Lung (tissue), 12 donors: Measurements from ENCODE around the gene CCDC27. TPM values are rescaled to one million over a fixed set of nuclear protein-coding genes. Genes with fewer than 3 reads are reported as not detected.

Experiments used
- ATAC-seq: fragments of 200-7000 bp; cut with Tn5 transposase; one replicate; pipeline ENCODE4 v1.9.1; 2020; ENCODE audit warnings: moderate number of reproducible peaks; ENCODE audit not compliant: insufficient read depth, low FRiP score
- DNase-seq, 3 donors: peaks; one replicate each; pipeline ENCODE4 v3.0.0-alpha.2; 2013 to 2017
- H3K27ac ChIP-seq, 2 donors: one replicate each; pipeline ENCODE4 v1.5.1; 2013; ENCODE audit warnings: mild to moderate bottlenecking in 2 of 2, moderate library complexity in 2 of 2, control low read depth in 1 of 2, inconsistent platforms in 1 of 2, low read depth in 1 of 2, low read length in 1 of 2
- H3K27me3 ChIP-seq, 3 donors: one replicate each; pipeline ENCODE4 v1.5.1; 2013; ENCODE audit warnings: low read length in 2 of 3; ENCODE audit not compliant: control insufficient read depth in 3 of 3, insufficient read depth in 3 of 3
- H3K36me3 ChIP-seq, 4 donors: one replicate each; pipeline ENCODE4 v1.5.1; 2013; ENCODE audit warnings: low read length in 4 of 4, mild to moderate bottlenecking in 1 of 4, moderate library complexity in 1 of 4; ENCODE audit not compliant: control insufficient read depth in 4 of 4, insufficient read depth in 4 of 4
- H3K4me1 ChIP-seq, 5 donors: one replicate each; pipeline ENCODE4 v1.5.1; 2013; ENCODE audit warnings: low read length in 5 of 5, mild to moderate bottlenecking in 2 of 5, moderate library complexity in 1 of 5; ENCODE audit not compliant: control insufficient read depth in 5 of 5, insufficient read depth in 5 of 5
- H3K4me3 ChIP-seq: one replicate; pipeline ENCODE4 v1.5.1; 2013; ENCODE audit warnings: mild to moderate bottlenecking, control low read depth, moderate library complexity
- H3K9ac ChIP-seq, 2 donors: one replicate each; pipeline ENCODE4 v1.5.1; 2013; ENCODE audit warnings: low read length in 2 of 2, control low read depth in 1 of 2; ENCODE audit not compliant: insufficient read depth in 1 of 2
- H3K9me3 ChIP-seq, 4 donors: one replicate each; pipeline ENCODE4 v1.5.1; 2013; ENCODE audit warnings: low read length in 3 of 4, mild to moderate bottlenecking in 1 of 4, moderate library complexity in 1 of 4; ENCODE audit not compliant: control insufficient read depth in 4 of 4, insufficient read depth in 3 of 4
- WGBS, 2 donors: extraction: QIAGEN DNeasy Blood & Tissue Kit; methylation state at CpG; one replicate each; pipeline ENCODE4 v1.1.7; 2013; 5-methylcytosine and 5-hydroxymethylcytosine counted together
- polyA plus RNA-seq, 2 donors: library from polyadenylated mRNA; stranded (reverse); fragments of 200-250 nt; gene quantifications; one replicate each; pipeline ENCODE4 v1.2.1, GENCODE V29; 2013
- total RNA-seq, 2 donors: library from RNA; depleted of rRNA in 1 of 2; stranded (reverse); fragments of >200 nt in 1 of 2; gene quantifications; one replicate each; pipeline ENCODE4 v1.2.1, GENCODE V29; 2014 to 2021
- TF ChIP-seq, protein P1 (sequence below): IDR thresholded peaks from 2 replicates; pipeline ENCODE4 v1.5.1; 2012; ENCODE audit warnings: mild to moderate bottlenecking; ENCODE audit errors: control extremely low read depth, extremely low read depth
- donor health status: control.
- donor health status: control.
- donor health status: Bipolar disorder and iron deficiency.
- donor health status: healthy.
- donor health status: DM: yes; HTN: yes; CAD: no.

Gene CCDC27
- total and polyA plus RNA-seq, 4 donors = not detected

- Histone ChIP-seq H3K4me1 (peaks cover 0 to 22% (median 3%) of the 10 kb centered on the region in 5 donors), H3K9ac (no peak overlapping the region), H3K9me3 (no peaks in the 10 kb centered on the region), H3K27me3 (peaks cover 0 to 11% (median under 1%) of the 10 kb centered on the region in 3 donors), H3K4me3 (no peak overlapping the region), H3K27ac (no peak overlapping the region), H3K36me3 (no peaks in the 10 kb centered on the region)
- 86 to 94% methylated on average over 7 of the region's 7 CpGs for WGBS, 2 donors
- TF ChIP-seq, protein P1, sequence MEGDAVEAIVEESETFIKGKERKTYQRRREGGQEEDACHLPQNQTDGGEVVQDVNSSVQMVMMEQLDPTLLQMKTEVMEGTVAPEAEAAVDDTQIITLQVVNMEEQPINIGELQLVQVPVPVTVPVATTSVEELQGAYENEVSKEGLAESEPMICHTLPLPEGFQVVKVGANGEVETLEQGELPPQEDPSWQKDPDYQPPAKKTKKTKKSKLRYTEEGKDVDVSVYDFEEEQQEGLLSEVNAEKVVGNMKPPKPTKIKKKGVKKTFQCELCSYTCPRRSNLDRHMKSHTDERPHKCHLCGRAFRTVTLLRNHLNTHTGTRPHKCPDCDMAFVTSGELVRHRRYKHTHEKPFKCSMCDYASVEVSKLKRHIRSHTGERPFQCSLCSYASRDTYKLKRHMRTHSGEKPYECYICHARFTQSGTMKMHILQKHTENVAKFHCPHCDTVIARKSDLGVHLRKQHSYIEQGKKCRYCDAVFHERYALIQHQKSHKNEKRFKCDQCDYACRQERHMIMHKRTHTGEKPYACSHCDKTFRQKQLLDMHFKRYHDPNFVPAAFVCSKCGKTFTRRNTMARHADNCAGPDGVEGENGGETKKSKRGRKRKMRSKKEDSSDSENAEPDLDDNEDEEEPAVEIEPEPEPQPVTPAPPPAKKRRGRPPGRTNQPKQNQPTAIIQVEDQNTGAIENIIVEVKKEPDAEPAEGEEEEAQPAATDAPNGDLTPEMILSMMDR = no peak
- ATAC-seq (no peak), DNase-seq (no peak)
These were observed 38.4 kb upstream of the CCDC27 start for GRCh38 chr1:3713840-3714239.

DNA sequence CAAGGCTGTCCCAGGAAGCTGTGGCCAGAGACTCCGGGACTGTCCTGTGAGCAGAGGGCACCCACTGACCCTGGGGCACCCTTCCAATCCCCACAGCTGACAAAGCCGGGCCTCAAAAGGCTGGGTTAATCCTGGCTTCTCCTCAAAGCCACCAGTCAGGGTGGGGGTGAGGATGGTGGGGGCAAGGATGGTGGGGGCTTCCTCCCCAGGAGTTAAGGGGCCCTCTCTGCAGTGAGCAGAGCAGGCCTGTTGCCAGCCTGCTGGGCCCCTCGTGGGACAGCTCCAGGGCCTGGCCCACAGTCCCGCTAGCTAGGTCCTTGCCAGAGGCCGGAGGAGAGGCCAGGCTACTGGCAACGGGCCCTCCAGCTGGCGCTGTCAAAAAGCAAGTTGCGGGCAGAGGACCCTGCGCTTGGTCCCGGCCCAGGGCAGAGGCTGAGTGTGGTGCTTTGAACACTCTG lies 37.9 kb upstream of the CCDC27 start:
- TF ChIP-seq, protein P1 = no peak
- H3K4me1 ChIP-seq = peaks cover 0 to 22% (median 3%) of the 10 kb centered on the region in 5 donors
- DNase-seq (peak; percentile 41 to 54 (median 44)), ATAC-seq (no peak)
- H3K36me3 ChIP-seq = no peaks in the 10 kb centered on the region
- H3K9me3 ChIP-seq = no peaks in the 10 kb centered on the region
- H3K27ac ChIP-seq = no peak overlapping the region
- 64 to 79% methylated on average over 10 of the region's 10 CpGs for WGBS, 2 donors
- peaks cover 0 to 10% (median 0%) of the 10 kb centered on the region in 3 donors for H3K27me3 ChIP-seq
- H3K9ac ChIP-seq = no peak overlapping the region
- no peak overlapping the region for H3K4me3 ChIP-seq

- no peaks in the 10 kb centered on the region for H3K9me3 ChIP-seq
- no peaks in the 10 kb centered on the region for H3K36me3 ChIP-seq
- WGBS, 2 donors = 84 to 91% methylated on average over 10 of the region's 10 CpGs
- no peak overlapping the region for H3K4me3 ChIP-seq
- no peak overlapping the region for H3K27ac ChIP-seq
- no peak overlapping the region for H3K9ac ChIP-seq
- H3K27me3 ChIP-seq = peaks cover 0 to 7% (median 0%) of the 10 kb centered on the region in 3 donors
- TF ChIP-seq, protein P1 = no peak
- peaks cover 0 to 22% (median 4%) of the 10 kb centered on the region in 5 donors for H3K4me1 ChIP-seq
- no peak for DNase-seq
- no peak for ATAC-seq
These were observed 37.4 kb upstream of the CCDC27 start for GRCh38 chr1:3714814-3715213.

DNA sequence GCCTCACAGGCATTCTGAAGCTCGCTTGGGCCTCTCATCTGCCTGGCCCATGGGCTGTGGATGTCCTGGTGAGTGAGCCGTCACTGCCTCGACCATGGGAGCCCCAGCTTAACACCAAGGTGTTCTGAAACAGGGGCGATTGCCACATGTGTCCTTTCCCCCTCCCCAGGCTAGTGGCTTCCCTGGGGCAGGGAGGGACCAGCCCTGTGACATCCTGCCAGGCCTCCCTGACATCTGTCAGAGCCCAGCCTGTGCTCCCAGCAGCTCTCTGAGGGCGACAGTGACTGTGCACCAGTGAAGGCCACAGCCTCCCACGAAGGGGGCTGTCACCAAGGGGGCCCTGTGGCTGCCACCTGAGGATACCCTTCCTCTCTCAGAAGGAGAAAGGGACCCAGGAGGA lies 35.9 kb upstream of the CCDC27 start:
- no peak for ATAC-seq
- no peak for DNase-seq
- TF ChIP-seq, protein P1 = no peak
- Histone ChIP-seq H3K36me3 (no peaks in the 10 kb centered on the region), H3K9me3 (no peaks in the 10 kb centered on the region), H3K27ac (no peak overlapping the region), H3K27me3 (peaks cover 0 to 4% (median 0%) of the 10 kb centered on the region in 3 donors), H3K9ac (no peak overlapping the region), H3K4me1 (peaks cover 0 to 22% (median 5%) of the 10 kb centered on the region in 5 donors), H3K4me3 (no peak overlapping the region)
- 64 to 74% methylated on average over 6 of the region's 6 CpGs for WGBS, 2 donors
